Activated CD4-positive, alpha-beta T cell treated with anti-CD3 and anti-CD28 coated beads, Interleukin-2, amount 50 U/mL, for 24 hours (primary cell): Measurements from ENCODE around the gene LRMDA.
"Not testable (repeated sequence)": the region's sequence is repeated elsewhere in the genome, so short reads cannot be mapped to it uniquely, and the experiment has no call there.

Source experiments
- DNase-seq, 2 donors: peaks; one replicate each; pipeline ENCODE4 v3.0.0-alpha.2; 2020; ENCODE audit warnings: low read depth in 1 of 2, low spot score in 1 of 2

LRMDA gene

GRCh38 chr10:76554478-76554877 lies 1123.1 kb downstream of the LRMDA start:
- DNase-seq = no peak

- no peak for DNase-seq
These were observed 1123.7 kb downstream of the LRMDA start for GRCh38 chr10:76555067-76555670.

GRCh38 chr10:76557366-76557765 lies 1125.9 kb downstream of the LRMDA start:
- DNase-seq = no peak

- no peak for DNase-seq
These were observed 1127.2 kb downstream of the LRMDA start for GRCh38 chr10:76558586-76558985.

GRCh38 chr10:76558996-76559891 lies 1127.8 kb downstream of the LRMDA start:
- no peak for DNase-seq

GRCh38 chr10:76559892-76560220 lies 1128.4 kb downstream of the LRMDA start:
- no peak for DNase-seq

- DNase-seq = no peak
These were observed 1128.9 kb downstream of the LRMDA start for GRCh38 chr10:76560338-76560737.

GRCh38 chr10:76563286-76563685 lies 1131.9 kb downstream of the LRMDA start:
- DNase-seq = no peak

- no peak for DNase-seq
These were observed 1140.6 kb downstream of the LRMDA start for GRCh38 chr10:76572021-76572420.

- DNase-seq = no peak
These were observed 1145.0 kb downstream of the LRMDA start for GRCh38 chr10:76576276-76576962.

- DNase-seq = no peak
These were observed 1146.0 kb downstream of the LRMDA start for GRCh38 chr10:76577455-76577854.

GRCh38 chr10:76581506-76582256 lies 1150.3 kb downstream of the LRMDA start:
- no peak for DNase-seq

- DNase-seq = no peak
These were observed 1151.1 kb downstream of the LRMDA start for GRCh38 chr10:76582531-76582930.

GRCh38 chr10:76583711-76584161 lies 1152.3 kb downstream of the LRMDA start:
- DNase-seq = no peak

GRCh38 chr10:76584466-76584865 lies 1153.0 kb downstream of the LRMDA start:
- not testable (repeated sequence) for DNase-seq
